22Rv1 (cell line): Measurements from ENCODE around the gene PPP1R14C.
"Not testable (repeated sequence)": the region's sequence is repeated elsewhere in the genome, so short reads cannot be mapped to it uniquely, and the experiment has no call there.

Experiments used
- H3K27ac ChIP-seq: fragments of 450-650 bp; 2 replicates; pipeline ENCODE4 v1.5.1; 2017
- ZFX ChIP-seq: fragments of 450-650 bp; IDR thresholded peaks from 2 replicates; pipeline ENCODE4 v1.6.1; 2017; ENCODE audit warnings: antibody characterized with exemption, borderline replicate concordance
- TF ChIP-seq, protein P1 (sequence below): fragments of 450-650 bp; IDR thresholded peaks from 2 replicates; pipeline ENCODE4 v1.5.1; 2017; ENCODE audit warnings: mild to moderate bottlenecking

Gene PPP1R14C

DNA sequence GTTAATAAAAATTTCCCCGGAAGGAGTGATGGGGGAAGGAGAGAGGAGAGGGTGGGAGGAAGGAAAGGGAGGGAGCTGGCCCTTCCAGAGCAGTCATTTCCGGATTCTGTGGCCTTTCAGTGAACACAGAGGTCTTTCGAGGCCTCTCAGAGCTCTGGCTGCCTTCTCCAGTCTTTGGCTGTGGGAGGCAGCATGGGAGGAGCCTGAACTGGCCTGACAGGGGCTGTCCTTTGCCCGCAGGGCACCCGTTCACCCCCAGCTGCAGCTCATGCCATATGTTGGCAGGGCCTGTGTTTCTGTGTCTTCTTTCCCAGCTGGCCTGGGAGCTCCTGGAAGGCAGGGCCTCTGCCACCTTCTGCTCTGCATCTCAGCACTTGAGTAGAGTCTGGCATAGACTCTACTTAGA is 95.5 kb downstream of the PPP1R14C start:
- H3K27ac ChIP-seq: no peak overlapping the region
- no peak for TF ChIP-seq ZFX
- TF ChIP-seq, protein P1, sequence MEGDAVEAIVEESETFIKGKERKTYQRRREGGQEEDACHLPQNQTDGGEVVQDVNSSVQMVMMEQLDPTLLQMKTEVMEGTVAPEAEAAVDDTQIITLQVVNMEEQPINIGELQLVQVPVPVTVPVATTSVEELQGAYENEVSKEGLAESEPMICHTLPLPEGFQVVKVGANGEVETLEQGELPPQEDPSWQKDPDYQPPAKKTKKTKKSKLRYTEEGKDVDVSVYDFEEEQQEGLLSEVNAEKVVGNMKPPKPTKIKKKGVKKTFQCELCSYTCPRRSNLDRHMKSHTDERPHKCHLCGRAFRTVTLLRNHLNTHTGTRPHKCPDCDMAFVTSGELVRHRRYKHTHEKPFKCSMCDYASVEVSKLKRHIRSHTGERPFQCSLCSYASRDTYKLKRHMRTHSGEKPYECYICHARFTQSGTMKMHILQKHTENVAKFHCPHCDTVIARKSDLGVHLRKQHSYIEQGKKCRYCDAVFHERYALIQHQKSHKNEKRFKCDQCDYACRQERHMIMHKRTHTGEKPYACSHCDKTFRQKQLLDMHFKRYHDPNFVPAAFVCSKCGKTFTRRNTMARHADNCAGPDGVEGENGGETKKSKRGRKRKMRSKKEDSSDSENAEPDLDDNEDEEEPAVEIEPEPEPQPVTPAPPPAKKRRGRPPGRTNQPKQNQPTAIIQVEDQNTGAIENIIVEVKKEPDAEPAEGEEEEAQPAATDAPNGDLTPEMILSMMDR: no peak

DNA sequence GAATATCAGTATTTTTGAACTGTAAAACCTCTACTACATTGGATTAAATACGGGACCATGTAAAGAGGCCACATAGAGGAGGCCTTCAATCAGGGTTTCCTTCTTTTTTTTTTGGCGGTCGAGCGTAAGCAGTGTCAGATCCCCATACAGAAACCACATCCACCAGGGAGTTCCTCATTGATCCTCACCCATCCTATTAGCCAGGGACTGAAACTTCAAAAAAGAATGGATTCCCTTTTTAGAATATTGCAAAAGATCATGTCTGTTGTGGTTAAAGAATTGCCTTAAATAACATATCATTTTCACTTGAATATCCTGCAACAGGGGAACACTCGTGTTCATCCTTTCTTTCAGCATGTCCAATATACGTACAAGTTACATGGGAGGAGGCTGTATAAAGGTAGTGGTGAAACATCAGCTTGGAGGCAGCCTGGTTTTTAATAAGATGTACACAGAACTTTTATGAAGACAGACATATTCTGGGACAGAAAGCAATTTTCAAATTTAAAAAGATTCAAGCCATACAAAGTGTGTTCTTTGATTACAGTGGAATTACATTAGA is 96.1 kb downstream of the PPP1R14C start:
- no peak for TF ChIP-seq ZFX
- TF ChIP-seq, protein P1: no peak
- H3K27ac ChIP-seq: no peak overlapping the region

- not testable (repeated sequence) for H3K27ac ChIP-seq
Observed at GRCh38 chr6:150241756-150242155, 98.9 kb downstream of the PPP1R14C start.

- H3K27ac ChIP-seq: no peak overlapping the region
- TF ChIP-seq, protein P1: no peak
- no peak for TF ChIP-seq ZFX
Observed at GRCh38 chr6:150243620-150244314, 100.9 kb downstream of the PPP1R14C start.

GRCh38 chr6:150245148-150245935 is 102.5 kb downstream of the PPP1R14C start:
- no peak overlapping the region for H3K27ac ChIP-seq

DNA sequence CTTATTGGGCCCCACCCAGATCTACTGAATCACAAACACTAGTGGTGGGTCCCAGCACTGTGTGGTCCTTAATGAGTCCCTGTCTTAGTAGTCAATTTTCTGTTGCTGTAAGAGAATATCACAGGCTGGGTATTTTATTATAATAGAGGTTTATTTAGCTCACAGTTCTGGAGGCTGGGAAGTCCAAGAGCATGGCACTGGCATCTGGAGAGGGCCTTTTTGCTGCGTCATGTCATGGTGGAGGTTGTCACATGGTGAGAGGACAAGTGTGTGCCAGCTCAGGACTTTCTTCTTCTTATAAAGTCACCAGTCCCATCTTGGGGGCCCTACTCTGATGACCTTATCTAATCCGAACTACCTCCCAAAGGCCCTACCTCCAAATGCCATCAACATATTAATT is 105.0 kb downstream of the PPP1R14C start:
- no peak for TF ChIP-seq ZFX
- TF ChIP-seq, protein P1: no peak
- no peak overlapping the region for H3K27ac ChIP-seq

More at GRCh38 chr6:150245148-150245935, 102.5 kb downstream of the PPP1R14C start:
- TF ChIP-seq ZFX: no peak
- TF ChIP-seq, protein P1: no peak

- no peak overlapping the region for H3K27ac ChIP-seq
- no peak for TF ChIP-seq ZFX
- TF ChIP-seq, protein P1: no peak
Observed at GRCh38 chr6:150248300-150248699, 105.5 kb downstream of the PPP1R14C start.
